NCI-H460 (cell line): ENCODE measurements around the gene ZBTB47. TPM values are rescaled to one million over a fixed set of nuclear protein-coding genes. Genes with fewer than 3 reads are reported as not detected.

Experiments
- DNase-seq: peaks from one replicate; pipeline ENCODE4 v3.0.0-alpha.2; 2016; ENCODE audit warnings: low read depth; ENCODE audit errors: extremely low read depth
- total RNA-seq: library from RNA; depleted of rRNA; stranded (reverse); fragments of >200 nt; shearing (Covaris generic); gene quantifications from 2 replicates; pipeline ENCODE4 v1.2.3, GENCODE V29; 2014

Gene ZBTB47
- total RNA-seq, 1 experiment from 2014 or later, result 1.5 TPM

DNA sequence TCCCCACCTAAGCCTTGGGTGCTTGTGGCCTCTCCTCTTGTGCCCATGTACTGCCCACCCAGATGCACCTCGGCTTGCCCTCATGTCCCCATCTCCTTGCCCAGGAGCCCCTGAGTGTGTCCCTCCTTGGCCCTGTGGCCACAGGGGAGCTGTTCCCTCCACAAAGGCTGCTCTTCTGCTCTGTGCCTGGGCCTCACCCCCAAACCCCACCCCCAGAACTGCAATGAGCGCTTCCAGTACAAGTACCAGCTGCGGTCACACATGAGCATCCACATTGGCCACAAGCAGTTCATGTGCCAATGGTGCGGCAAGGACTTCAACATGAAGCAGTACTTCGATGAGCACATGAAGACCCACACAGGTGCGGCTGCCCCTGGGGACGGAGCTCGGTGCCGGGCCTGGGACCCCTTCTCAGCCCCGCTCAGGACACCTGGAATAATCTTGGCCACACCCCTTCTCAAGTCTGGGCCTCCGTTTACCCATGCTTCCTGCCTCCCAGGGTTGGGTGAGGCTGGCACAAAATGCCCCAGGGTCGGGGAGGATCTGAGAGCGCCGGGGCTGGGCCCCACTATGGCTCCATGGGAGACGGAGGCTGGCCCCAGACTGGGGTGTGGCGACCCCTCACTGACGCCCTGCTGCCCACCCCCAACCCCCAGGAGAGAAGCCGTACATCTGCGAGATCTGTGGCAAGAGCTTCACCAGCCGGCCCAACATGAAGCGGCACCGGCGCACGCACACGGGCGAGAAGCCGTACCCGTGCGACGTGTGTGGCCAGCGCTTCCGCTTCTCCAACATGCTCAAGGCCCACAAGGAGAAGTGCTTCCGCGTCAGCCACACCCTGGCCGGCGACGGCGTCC is 10.3 kb downstream of the ZBTB47 start:
- no peak for DNase-seq

DNA sequence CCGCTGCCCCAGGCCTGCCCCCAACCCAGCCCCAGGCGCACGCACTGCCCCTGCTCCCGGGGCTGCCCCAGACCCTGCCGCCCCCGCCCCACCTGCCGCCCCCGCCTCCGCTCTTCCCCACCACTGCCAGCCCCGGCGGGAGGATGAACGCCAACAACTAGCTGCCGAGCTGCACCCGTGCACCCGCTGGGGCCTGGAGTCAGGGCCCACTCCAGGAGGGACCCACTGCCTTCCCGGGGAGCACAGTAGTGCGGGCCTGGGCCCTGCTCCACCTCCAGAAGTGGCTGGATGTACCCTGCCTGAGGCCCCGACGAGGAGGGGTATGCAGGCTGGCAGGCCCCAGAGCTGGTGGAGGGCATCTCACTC is 10.9 kb downstream of the ZBTB47 start:
- no peak for DNase-seq

DNA sequence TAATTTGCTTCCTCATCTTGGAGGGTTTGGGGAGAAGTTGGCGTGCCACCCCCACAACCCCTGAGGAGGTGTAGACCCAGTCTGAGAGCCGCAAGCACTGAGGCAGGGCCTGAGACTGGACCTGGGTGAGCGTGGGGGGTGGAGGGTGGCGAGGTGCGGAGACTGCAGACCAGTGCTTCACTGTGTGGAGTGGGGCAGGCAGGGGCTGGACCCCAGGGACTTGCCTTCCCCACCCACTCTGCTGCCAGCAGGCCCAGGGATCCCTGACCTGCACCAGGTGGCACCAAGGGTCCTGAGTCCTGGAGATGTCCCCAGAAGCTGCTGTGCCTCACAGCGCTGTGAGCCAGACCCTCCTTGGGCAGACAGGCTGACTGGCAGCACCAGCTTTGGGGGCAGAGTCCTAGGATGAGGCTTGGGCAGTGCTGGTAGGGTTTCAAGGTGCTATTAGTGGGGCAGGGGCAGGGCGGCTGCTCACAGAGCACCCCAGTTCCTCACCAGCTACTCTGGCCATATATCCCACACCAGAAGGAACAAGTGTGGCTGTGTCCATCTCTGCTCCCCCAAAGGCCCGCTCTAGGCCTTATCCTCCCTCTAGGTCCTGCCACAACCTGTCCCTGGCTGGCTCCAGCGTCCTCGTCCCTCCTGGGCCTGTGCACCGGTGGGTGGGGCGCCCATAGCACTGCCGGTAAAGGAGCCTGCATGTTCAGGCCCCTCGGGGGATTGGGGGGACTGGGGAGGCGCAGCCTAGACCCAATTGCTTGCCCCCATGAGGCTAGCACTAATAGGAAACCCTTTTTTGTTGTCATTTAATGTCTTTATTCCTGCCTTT is 11.8 kb downstream of the ZBTB47 start:
- DNase-seq, result no peak

DNA sequence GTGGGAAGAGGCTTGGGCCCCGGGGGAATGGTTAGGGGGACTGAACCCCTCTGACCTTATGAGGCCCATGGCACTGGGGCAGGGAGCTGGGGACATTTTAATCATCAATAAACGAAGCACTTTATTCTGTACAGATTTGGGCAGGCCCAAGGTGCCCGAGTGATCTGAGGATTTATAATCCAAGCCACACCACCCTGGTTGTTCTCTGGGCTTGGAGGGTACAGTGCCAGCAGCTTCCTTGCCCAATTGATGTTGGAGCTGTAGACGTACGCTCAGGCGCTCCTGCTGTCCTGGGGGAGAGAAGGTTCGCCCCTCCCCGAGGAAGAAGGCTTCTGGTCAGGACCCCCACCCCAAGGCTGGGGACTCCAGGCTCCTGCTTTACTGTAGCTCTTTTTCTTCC is 12.5 kb downstream of the ZBTB47 start:
- DNase-seq, result no peak

DNA sequence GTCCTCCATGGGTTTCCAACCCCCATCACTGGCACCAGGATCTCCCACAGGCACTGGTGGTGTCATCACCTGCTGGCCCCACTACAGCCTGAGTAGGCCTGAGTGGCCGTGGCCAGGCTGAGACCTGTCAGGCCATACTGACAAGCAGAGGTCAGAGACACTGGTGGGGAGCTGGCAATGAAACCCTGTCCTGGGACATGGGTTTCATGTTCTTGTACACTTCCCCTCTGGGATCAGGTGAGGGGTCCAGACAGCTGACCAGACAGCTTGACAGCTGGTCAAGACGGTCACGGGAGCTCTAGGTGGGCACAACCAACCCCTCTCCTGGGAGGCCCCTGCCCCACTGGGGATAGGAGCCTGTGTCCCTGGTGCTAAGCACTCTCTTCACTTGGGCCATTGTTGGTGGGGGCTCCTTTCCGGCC is 13.1 kb downstream of the ZBTB47 start:
- DNase-seq, result no peak

DNA sequence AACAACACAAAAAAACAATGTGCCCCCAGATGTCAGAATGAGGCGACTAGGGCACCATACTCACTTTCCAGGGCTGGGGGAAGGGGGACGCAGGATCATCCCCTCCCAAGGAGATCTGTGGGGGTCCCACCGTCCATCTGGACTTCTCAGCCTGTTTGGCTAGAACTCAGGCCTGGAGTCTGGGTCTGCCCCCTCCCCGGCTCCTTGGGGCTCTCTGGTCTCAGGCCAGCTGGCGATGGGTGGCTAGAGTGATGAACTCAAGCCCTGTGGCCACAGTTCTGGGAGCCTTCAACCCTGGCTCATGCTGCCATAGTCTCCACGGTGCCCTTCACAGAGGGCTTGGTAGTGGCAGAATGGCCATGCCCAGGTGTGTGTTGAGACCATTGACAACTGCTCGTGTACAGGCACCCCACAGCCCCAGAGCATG is 13.6 kb downstream of the ZBTB47 start:
- no peak for DNase-seq

DNA sequence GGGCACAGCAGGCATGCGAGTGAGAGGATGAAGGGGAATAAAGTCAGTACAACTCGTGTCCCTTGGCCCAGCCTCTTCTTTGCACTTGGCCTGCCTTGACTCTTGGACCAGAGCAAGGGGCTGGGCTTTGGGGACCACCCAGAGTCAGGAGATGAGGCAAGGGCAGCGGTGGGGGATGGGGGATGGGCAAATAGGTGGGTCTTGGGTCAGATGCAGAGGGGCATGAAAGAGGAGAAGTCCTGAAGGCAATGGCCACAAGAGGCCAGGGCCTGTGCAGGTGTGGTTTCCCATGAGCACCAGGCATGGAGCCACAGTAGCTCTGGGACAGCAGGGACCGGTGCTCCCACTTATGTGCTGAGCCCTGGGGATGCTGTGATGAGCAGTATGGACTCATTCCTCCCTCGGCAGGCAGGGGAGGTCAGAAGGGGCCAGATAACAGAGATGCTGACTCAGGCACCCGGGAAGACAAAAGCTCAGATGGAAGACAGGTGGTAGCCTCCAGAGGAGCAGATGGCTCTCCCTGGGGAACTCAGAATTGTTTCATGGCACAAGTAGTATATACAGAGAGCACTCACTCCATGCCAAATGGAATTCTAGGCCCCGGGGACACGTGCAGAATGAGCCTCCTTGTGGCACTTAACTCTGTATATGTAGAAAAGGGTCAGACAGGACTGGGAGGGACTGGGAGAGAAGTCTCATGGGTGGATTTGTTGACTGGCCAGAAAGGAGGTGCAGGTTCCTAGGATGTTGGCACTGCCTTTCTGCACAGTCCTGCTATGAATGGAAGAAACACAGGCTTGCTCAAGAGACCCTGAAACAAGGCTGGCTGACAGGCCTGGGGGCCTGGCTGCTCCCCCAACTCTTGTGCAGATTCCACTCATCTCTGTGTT is 14.3 kb downstream of the ZBTB47 start:
- no peak for DNase-seq

DNA sequence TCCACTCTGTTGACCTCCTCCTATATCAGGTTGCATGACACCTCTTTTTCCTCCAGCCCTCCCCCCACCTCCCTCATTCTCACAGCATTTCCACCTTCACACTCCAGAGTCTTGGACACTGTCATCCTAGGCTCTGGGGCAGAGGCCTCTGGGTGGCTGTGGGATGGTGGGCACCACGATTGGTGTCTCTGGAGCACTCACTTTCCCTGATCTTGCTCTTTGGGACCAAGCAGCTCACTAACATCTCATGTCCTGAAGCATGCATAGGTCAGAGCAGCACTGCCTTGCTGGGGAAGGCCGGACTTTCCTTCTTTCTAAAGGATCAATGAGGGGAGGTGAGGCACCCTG is 14.9 kb downstream of the ZBTB47 start:
- no peak for DNase-seq

DNA sequence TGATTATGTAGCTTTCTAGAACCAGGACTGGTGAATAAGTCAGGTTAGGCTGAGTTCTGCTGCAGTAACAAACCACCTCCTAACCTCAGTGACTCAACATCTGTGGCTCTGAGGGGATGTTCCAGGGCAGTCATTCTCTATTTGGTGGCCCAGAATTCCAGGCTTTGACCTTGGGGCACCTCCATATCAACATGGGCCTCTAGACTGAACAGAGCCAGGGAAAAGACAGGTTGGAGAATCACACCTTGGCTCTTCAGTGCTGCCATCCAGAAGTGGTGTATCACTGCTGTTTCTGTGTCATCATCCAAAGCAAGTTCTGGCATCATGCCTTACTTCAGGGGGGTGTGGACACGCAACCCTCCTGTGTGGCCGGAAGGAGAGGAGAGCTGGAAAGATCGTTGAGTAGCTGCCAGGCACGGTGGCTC is 15.3 kb downstream of the ZBTB47 start:
- DNase-seq, result no peak

DNA sequence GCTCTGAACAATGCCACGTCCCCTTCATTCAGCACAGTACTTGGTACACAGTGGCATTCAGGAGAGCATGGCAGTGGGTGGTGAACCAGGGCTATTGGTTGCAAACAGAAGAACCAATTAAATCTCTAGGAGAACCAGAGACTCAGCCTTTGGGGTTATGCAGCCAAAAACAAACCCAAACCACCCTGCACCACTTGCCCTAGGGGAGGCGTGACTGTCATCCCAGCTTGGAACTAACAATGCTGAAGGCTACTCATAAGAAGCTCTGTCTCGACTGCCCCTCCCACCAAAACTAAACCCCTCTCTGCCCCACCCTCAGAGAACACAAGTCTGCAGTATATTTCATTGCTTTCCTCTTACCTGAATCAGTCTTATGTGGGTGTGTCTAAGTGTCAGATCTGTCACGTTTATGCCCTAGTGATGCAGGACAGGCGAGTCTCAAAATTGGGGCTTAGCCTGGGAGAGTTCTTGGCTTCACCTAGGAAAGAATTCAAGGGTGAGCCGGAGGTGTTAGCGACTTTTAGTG is 16.6 kb downstream of the ZBTB47 start:
- no peak for DNase-seq

DNA sequence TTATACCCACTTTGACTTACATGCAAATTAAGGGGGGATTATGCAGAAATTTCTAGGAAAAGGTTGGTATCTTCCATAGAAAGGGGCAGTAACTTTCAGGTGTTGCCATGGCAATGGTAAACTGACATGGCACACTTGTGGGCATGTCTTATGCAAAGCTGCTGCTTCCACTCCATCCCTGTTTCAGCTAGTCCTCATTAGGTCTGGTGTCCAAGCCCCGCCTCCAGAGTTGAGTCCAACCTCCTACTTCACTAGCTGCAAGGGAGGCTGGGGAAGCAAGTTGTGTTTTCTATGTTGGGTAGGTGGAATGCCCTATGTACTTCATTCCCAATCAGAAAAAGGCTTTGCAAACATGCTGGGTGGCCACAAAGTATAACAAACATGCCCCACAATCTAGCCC is 17.2 kb downstream of the ZBTB47 start:
- DNase-seq, result no peak

DNA sequence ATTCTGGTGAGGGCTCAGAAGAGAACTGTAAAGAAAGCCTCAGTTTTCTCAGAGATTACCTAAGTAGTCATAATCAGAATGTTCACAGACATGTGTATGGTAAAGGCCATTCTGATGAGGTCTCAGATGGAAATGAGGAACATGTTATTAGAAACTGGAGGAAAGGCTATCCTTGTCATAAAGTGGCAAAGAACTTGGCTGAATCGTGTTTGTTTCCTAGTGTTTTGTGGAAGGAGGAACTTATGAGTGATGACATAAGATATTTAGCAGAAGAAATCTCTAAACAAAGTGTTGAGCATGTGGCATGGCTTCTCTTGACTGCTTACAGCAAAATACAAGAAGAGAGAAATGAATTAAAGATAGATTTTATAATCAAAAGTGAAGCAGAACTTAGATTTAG is 19.0 kb downstream of the ZBTB47 start:
- DNase-seq, result no peak

DNA sequence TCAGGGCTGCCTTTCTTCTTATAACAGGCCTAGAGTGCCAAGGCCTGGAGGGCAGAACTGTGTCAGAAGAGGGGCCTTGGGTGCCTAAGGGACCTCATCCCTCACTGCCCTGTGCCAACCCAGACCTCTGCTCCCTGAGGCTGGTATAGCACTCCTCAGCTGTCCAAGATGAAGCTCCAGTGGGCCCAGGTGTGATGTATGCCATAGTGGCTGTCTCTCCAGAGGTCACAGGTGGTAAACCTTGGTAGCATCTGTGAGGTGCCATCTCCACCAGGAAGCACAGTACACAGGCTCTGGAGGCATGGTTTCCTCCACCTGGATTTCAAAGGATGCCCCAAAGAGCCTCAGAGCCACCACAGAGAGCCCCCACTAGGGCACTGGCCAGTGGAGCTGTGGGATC is 19.6 kb downstream of the ZBTB47 start:
- no peak for DNase-seq

DNA sequence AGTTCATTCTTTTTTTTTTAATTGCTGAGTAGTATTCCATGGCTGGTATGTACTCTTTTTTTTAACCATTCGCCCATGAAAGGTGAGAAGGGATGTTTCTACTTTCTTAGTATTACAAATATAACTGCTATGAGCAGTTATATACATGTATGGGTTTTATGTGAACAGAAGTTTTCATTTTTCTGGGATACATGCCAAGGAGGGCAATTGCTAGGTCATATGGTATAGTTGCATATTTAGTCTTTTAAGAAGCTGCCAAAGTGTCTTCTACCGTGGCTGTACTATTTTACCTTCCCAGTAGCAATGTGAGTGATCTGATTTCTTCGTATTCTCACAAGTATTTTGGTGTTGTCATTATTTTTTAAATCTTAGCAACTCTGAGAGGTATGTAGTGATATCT is 20.6 kb downstream of the ZBTB47 start:
- no peak for DNase-seq

DNA sequence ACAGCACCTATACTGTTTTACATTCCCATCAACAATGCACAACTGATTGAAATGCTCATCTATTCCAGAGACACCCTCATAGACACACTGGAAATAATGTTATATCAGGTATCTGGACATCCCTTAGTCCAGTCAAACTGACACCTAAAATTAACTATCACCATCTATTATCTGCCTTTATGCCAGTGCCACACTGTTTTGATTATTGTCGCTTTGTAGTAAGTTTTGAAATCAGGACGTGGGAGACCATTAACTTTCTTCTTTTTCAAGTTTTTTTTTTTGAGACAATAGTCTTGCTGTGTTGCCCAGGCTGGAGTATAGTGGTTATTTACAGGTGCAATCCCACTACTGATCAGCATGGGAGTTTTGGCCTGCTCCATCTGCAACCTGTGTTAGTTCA is 22.4 kb downstream of the ZBTB47 start:
- no peak for DNase-seq

DNA sequence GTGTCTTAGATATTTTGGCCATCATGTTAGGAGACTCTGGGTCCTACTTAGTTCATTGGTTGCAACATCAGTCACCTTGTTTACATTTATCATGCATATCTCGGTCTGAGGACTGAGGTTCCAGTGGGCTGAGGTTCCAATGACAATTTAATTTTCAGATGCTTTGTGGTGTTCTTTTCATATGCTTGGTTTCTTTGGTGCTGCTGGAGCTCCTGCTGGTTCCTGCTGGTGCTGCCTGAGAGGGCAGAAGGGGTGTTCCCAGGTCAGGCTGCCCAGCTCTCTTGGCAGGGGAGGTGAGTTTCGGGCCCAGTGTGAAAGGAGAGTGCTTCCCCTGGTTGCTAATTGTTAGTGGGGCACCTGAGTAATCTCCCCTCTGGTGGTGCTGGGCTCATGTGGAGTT is 24.9 kb downstream of the ZBTB47 start:
- DNase-seq, result no peak

DNA sequence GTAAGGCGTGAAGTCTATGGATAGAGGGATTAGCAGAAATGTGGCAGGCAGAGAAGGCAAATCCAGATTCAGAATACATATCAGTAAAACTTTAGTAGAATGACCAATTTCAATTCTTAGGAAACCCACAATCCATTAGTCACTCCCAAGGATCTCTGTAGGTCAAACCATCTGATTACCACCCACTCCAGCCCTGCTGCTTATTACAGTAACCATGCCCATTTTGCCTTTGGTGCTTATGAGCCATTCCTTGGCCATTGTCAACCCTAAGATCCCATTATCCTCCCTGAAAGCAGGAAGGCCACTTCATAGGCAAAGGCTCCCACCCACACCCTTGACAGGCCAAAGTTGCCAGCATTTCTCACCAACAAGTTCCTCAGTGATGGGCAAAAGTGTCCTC is 26.8 kb downstream of the ZBTB47 start:
- no peak for DNase-seq

DNA sequence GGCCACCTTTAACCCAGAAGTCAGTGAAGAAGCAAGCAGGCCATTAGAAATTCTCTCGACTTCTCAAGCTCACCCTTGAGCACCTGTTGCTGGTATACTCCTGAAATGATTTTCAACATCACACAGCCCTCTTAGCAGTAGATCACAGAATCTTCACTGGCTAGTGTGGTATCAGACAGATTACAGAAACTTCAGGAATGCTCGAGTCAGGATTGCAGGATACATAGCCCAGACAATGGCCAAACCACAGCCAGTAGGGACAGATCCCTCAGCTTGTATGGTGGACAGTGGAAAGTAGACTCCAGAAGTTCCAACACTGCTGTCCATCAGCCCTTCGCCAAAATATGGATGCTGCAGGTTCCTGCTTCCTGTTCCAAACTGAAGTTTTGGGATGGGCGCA is 27.3 kb downstream of the ZBTB47 start:
- no peak for DNase-seq

DNA sequence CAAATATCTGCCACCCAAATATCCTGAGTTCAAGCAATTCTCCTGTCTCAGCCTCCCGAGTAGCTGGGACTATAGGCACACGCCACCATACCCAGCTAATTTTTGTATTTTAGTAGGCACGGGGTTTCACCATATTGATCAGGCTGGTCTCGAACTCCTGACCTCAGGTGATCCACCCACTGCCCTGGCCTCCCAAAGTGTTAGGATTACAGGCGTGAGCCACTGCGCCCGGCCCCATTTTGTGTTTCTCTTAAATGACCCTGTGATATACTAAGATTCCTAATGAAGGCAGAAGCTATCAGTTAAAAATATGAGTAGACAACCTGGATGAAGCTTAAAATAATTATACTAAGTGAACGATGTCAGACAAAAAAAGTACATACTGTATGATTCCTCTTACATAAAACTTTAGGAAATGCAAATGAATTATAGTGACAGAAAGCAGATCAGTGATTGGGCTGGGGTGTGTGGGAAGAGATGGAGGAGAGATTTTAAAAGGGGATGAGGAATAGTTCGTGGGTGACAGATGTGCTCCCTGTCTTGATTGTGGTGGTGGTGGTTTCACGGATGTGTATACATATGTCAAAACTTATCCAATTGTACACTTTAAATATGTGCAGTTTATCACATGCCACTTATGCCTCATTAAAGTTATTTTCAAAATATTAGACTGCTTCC is 28.0 kb downstream of the ZBTB47 start:
- no peak for DNase-seq
